OCI-LY7 (cell line): ENCODE results near the gene SCN1B. TPM values are rescaled to one million over a fixed set of nuclear protein-coding genes. Genes with fewer than 3 reads are reported as not detected.

Source experiments
- BruUV-seq: library from RNA; stranded (reverse); fragments of 400-500 nt; replicated peaks from 2 replicates; lab custom pipeline; 2021; lab: Mats Ljungman, UMichigan
- CTCF ChIA-PET: fragments of 300-600 bp; sonication (Branson Sonifier 250); formaldehyde crosslinking; loops from one replicate; lab custom pipeline; 2022; ENCODE audit warnings: antibody characterized with exemption; ENCODE audit not compliant: unreplicated experiment; lab: Charles Lee
- POLR2A ChIA-PET: fragments of 300-600 bp; sonication (Branson Sonifier 250); formaldehyde crosslinking; loops from one replicate; lab custom pipeline; 2022; ENCODE audit warnings: antibody characterized with exemption; lab: Charles Lee
- DNase-seq: peaks from one replicate; pipeline ENCODE4 v3.0.0-alpha.2; 2015; ENCODE audit warnings: low spot score
- H2AFZ ChIP-seq: fragments of 200-600 bp; sonication (generic), shearing (Covaris generic); 2 replicates; pipeline ENCODE4 v1.6.1; 2014; ENCODE audit warnings: mild to moderate bottlenecking, antibody characterized with exemption, low read length, moderate library complexity
- H3K27ac ChIP-seq: fragments of 200-600 bp; sonication (generic); 2 replicates; pipeline ENCODE4 v1.5.1; 2014; ENCODE audit warnings: mixed run types, low read depth, mild to moderate bottlenecking, moderate library complexity, low read length, inconsistent platforms; ENCODE audit not compliant: poor library complexity, severe bottlenecking
- H3K36me3 ChIP-seq: fragments of 200-600 bp; sonication (generic); 2 replicates; pipeline ENCODE4 v1.6.1; 2014; ENCODE audit warnings: mild to moderate bottlenecking, antibody characterized with exemption, low read length, moderate library complexity, mixed read lengths; ENCODE audit not compliant: insufficient read depth
- H3K4me1 ChIP-seq: fragments of 200-600 bp; sonication (generic); 2 replicates; pipeline ENCODE4 v1.5.1; 2014; ENCODE audit warnings: mild to moderate bottlenecking, low read length; ENCODE audit not compliant: insufficient read depth, poor library complexity, severe bottlenecking
- H3K4me2 ChIP-seq: fragments of 200-600 bp; sonication (generic); 2 replicates; pipeline ENCODE4 v1.6.1; 2014; ENCODE audit warnings: mild to moderate bottlenecking, low read length
- H3K4me3 ChIP-seq: fragments of 200-600 bp; sonication (generic); 2 replicates; pipeline ENCODE4 v1.5.1; 2014; ENCODE audit warnings: mild to moderate bottlenecking, low read depth, low read length; ENCODE audit not compliant: poor library complexity, severe bottlenecking
- H3K79me2 ChIP-seq: fragments of 200-600 bp; sonication (generic); 2 replicates; pipeline ENCODE4 v1.6.1; 2016; ENCODE audit warnings: low read depth, mild to moderate bottlenecking, low read length, moderate library complexity, mixed read lengths; ENCODE audit not compliant: insufficient read depth
- H3K9me2 ChIP-seq: fragments of 200-600 bp; sonication (generic); 2 replicates; pipeline ENCODE4 v1.6.1; 2016; ENCODE audit warnings: mild to moderate bottlenecking, low read length, mixed read lengths; ENCODE audit not compliant: insufficient read depth
- H3K9me3 ChIP-seq: fragments of 200-600 bp; sonication (generic); 2 replicates; pipeline ENCODE4 v1.6.1; 2014; ENCODE audit warnings: mild to moderate bottlenecking, mixed run types, low read length, mixed read lengths
- H4K20me1 ChIP-seq: fragments of 200-600 bp; sonication (generic); 2 replicates; pipeline ENCODE4 v1.6.1; 2014; ENCODE audit warnings: mild to moderate bottlenecking, antibody characterized with exemption, low read length, moderate library complexity, mixed read lengths; ENCODE audit not compliant: insufficient read depth
- CTCF ChIP-seq: fragments of 200-600 bp; sonication (generic); conservative IDR thresholded peaks from 2 replicates; pipeline ENCODE4 v1.5.1; 2014; ENCODE audit warnings: mild to moderate bottlenecking, antibody characterized with exemption, low read length, moderate library complexity, mixed read lengths
- EZH2phosphoT487 ChIP-seq: fragments of 200-600 bp; sonication (generic); IDR thresholded peaks from 2 replicates; pipeline ENCODE4 v1.6.1; 2018; ENCODE audit warnings: low read depth, borderline replicate concordance, mild to moderate bottlenecking, mixed run types, antibody characterized with exemption, low read length, moderate library complexity, mixed read lengths
- intact Hi-C: fragments of 100-400 bp; cut with micrococcal nuclease; formaldehyde crosslinking; loops from one replicate; pipeline ENCODE4 v1.10.0; 2022; ENCODE audit not compliant: unreplicated experiment
- total RNA-seq, 2 experiments: library from RNA; depleted of rRNA in 1 of 2; stranded (reverse); fragments of >200 nt in 1 of 2; shearing (Covaris generic) in 1 of 2; gene quantifications; 2 replicates each; pipeline ENCODE4 v1.2.3, GENCODE V29; 2014 to 2022

SCN1B gene
- total RNA-seq, 2 experiments from 2014 or later = 0.41 to 3.1 TPM

DNA sequence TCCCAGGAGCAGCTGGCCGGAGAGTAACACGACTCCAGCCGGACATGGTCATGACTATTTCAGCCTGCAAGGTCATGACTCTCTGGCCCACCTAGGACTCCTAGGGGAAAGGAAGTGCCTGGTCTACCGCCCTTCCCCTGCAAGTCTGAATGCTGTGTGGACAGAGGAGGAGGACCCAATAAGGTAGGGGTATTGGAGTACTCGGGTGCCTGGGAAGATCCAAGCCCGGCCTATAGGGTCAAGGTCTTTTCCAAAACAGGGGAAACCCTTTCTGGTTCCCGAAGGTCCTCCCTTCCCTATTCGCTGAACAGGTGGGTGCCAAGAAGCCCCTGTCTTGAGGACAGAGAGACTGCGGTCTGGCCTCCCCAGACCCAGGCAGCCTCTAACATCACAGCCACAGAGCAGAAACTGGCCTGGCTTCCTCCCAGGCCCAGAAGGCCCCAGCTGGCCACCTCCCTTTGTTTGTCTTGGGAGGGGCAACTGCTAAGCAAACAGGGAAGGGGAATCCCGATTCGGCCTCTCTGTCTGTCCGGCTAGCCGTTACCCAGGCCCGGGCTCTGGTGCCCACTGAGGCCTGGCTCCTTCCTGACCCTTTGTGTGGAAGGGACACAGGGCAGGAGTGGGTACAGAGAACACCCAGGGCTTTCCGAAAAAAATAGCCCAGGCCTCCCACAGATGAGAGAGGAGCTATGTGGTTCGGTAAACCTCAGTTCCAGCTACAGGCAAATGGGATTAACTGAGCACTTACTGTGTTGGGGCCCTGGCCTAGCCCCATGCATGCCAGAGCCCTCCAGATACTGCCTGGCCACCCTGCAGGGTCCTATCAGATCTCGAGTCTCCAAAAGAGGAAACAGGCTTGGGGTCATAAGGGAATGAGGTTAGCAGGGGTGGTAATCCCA lies 35.4 kb upstream of the SCN1B start:
- peaks cover 34% of the 10 kb centered on the region for H3K4me1 ChIP-seq
- intact Hi-C loops = no loop called here
- BruUV-seq = no TSS peak
- no peak overlapping the region for H2AFZ ChIP-seq
- H3K9me3 ChIP-seq = no peaks in the 10 kb centered on the region
- H3K36me3 ChIP-seq = no peaks in the 10 kb centered on the region
- H3K4me3 ChIP-seq = no peak overlapping the region
- no peaks in the 10 kb centered on the region for H3K9me2 ChIP-seq
- CTCF ChIA-PET = no interaction called here
- H4K20me1 ChIP-seq = no peaks in the 10 kb centered on the region
- DNase-seq = no peak
- no peak overlapping the region for H3K27ac ChIP-seq
- POLR2A ChIA-PET = interaction anchor here (0.6 to 0.7 kb wide), 2 partner anchors 72 to 1059 kb away, joined by 3 read pairs; no protein-coding TSS in a partner anchor
- no peak overlapping the region for H3K4me2 ChIP-seq
- no peak for TF ChIP-seq EZH2phosphoT487
- TF ChIP-seq CTCF = no peak
- peaks cover 5% of the 10 kb centered on the region; the same call in 1 of the 2 replicates for H3K79me2 ChIP-seq

DNA sequence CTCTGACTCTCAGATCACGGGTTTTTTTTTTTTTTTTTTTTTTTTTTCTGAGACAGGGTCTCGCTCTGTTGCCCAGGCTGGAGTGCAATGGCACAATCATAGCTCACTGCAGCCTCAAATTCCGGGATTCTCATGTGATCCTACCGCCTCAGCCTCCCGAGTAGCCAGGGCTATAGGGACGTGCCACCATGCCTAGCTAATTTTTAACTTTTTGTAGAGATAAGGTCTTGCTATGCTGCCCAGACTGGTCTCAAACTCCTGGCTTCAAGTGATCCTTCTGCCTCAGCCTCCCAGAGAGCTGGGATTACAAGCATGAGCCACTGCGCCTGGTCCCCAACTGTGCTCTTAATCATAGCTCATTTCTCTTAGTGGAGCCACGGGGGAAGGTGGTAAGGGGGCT lies 34.7 kb upstream of the SCN1B start:
- Histone ChIP-seq H3K27ac (no peak overlapping the region), H3K36me3 (no peaks in the 10 kb centered on the region), H4K20me1 (no peaks in the 10 kb centered on the region), H3K9me3 (no peaks in the 10 kb centered on the region), H2AFZ (no peak overlapping the region), H3K79me2 (peaks cover 7% of the 10 kb centered on the region; the same call in 1 of the 2 replicates), H3K9me2 (no peaks in the 10 kb centered on the region), H3K4me2 (no peak overlapping the region), H3K4me1 (peaks cover 35% of the 10 kb centered on the region), H3K4me3 (no peak overlapping the region)
- ChIA-PET POLR2A (interaction anchor here (0.6 to 0.7 kb wide), 2 partner anchors 71 to 1058 kb away, joined by 3 read pairs; no protein-coding TSS in a partner anchor), CTCF (no interaction called here)
- no peak for DNase-seq
- no peak for TF ChIP-seq CTCF
- TF ChIP-seq EZH2phosphoT487 = no peak
- no TSS peak for BruUV-seq
- intact Hi-C loops = no loop called here
